ENCODE measurements around the gene KRT31. TPM values are rescaled to one million over a fixed set of nuclear protein-coding genes. Genes with fewer than 3 reads are reported as not detected.

Gene KRT31
- total and polyA plus RNA-seq, 2 donors (not counting 1 experiment from before 2014, with no cell fraction given) = not detected

DNA sequence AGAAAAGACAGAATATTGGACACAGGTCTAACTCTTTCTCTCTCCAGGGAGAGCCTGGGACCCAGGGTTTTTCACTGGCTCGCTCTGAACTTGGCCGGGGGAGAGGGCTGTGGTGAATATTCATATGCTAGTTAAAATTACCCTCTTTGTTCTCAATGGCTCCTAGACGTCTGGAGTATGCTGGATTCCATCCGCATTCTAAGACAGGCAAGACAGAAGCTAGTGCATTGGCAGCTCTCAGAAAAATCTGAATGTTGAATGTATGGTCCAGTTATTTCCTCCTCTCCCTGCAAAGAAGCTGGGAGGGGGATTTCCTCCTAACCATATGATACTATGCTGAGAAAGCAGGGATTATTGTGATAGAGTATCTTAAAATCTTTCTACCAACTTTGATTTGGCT lies 9.7 kb downstream of the KRT31 start:
- H3K27ac ChIP-seq (ENCODE audit: insufficient read depth, low read length) = no peak overlapping the region
- peaks cover 2% of the 10 kb centered on the region for H3K27me3 ChIP-seq (ENCODE audit: control insufficient read depth, insufficient read depth, low read length)
- H3K36me3 ChIP-seq (ENCODE audit: control insufficient read depth, insufficient read depth, low read length) = no peaks in the 10 kb centered on the region
- H3K4me1 ChIP-seq (ENCODE audit: control insufficient read depth, extremely low read depth, insufficient read depth, low read length) = no peaks in the 10 kb centered on the region
- H3K9me3 ChIP-seq (ENCODE audit: control insufficient read depth, insufficient read depth, low read depth, low read length) = no peaks in the 10 kb centered on the region
- TF ChIP-seq EZH2 (IDR thresholded peaks at IDR 0.05; ENCODE audit: low read length, missing control alignments) = no peak
- TF ChIP-seq, protein P1, sequence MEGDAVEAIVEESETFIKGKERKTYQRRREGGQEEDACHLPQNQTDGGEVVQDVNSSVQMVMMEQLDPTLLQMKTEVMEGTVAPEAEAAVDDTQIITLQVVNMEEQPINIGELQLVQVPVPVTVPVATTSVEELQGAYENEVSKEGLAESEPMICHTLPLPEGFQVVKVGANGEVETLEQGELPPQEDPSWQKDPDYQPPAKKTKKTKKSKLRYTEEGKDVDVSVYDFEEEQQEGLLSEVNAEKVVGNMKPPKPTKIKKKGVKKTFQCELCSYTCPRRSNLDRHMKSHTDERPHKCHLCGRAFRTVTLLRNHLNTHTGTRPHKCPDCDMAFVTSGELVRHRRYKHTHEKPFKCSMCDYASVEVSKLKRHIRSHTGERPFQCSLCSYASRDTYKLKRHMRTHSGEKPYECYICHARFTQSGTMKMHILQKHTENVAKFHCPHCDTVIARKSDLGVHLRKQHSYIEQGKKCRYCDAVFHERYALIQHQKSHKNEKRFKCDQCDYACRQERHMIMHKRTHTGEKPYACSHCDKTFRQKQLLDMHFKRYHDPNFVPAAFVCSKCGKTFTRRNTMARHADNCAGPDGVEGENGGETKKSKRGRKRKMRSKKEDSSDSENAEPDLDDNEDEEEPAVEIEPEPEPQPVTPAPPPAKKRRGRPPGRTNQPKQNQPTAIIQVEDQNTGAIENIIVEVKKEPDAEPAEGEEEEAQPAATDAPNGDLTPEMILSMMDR (conservative IDR thresholded peaks at IDR 0.05 in 1 of 2, IDR thresholded peaks at IDR 0.05 in 1 of 2; ENCODE audit: low read depth in 1 of 2, low read length in 2 of 2) = no peak
- no peaks in the 10 kb centered on the region for H3K79me2 ChIP-seq (ENCODE audit: control insufficient read depth, insufficient read depth, low read length)
- no peak overlapping the region for H3K4me2 ChIP-seq (ENCODE audit: extremely low read depth, insufficient read depth, low read length)
- H2AFZ ChIP-seq (ENCODE audit: low read length) = no peak overlapping the region
- no peak overlapping the region for H3K4me3 ChIP-seq (replicated peaks in 1 of 4; ENCODE audit: control extremely low read depth in 1 of 4, insufficient read depth in 1 of 4, low read depth in 3 of 4, low read length in 4 of 4)
- no peak overlapping the region for H3K9ac ChIP-seq (ENCODE audit: insufficient read depth, low read length)
- no peak for DNase-seq (ENCODE audit: low read depth in 2 of 2)
- no peaks in the 10 kb centered on the region for H4K20me1 ChIP-seq (ENCODE audit: control insufficient read depth, extremely low read depth, insufficient read depth, low read length)

- Histone ChIP-seq H3K9me3 (ENCODE audit: control insufficient read depth, insufficient read depth, low read depth, low read length) (no peaks in the 10 kb centered on the region), H3K79me2 (ENCODE audit: control insufficient read depth, insufficient read depth, low read length) (no peaks in the 10 kb centered on the region), H3K27me3 (ENCODE audit: control insufficient read depth, insufficient read depth, low read length) (peaks cover 1% of the 10 kb centered on the region), H3K9ac (ENCODE audit: insufficient read depth, low read length) (no peak overlapping the region), H2AFZ (ENCODE audit: low read length) (no peak overlapping the region), H3K27ac (ENCODE audit: insufficient read depth, low read length) (no peak overlapping the region), H3K4me1 (ENCODE audit: control insufficient read depth, extremely low read depth, insufficient read depth, low read length) (no peaks in the 10 kb centered on the region), H4K20me1 (ENCODE audit: control insufficient read depth, extremely low read depth, insufficient read depth, low read length) (no peaks in the 10 kb centered on the region), H3K4me3 (replicated peaks in 1 of 4; ENCODE audit: control extremely low read depth in 1 of 4, insufficient read depth in 1 of 4, low read depth in 3 of 4, low read length in 4 of 4) (no peak overlapping the region), H3K4me2 (ENCODE audit: extremely low read depth, insufficient read depth, low read length) (no peak overlapping the region), H3K36me3 (ENCODE audit: control insufficient read depth, insufficient read depth, low read length) (no peaks in the 10 kb centered on the region)
- TF ChIP-seq EZH2 (IDR thresholded peaks at IDR 0.05; ENCODE audit: low read length, missing control alignments) = no peak
- TF ChIP-seq, protein P1 (conservative IDR thresholded peaks at IDR 0.05 in 1 of 2, IDR thresholded peaks at IDR 0.05 in 1 of 2; ENCODE audit: low read depth in 1 of 2, low read length in 2 of 2) = no peak
- DNase-seq (ENCODE audit: low read depth in 2 of 2) = no peak
Observed at GRCh38 chr17:41386227-41386626, 11.2 kb downstream of the KRT31 start.

GRCh38 chr17:41383690-41384089 lies 13.7 kb downstream of the KRT31 start:
- TF ChIP-seq, protein P1 (conservative IDR thresholded peaks at IDR 0.05 in 1 of 2, IDR thresholded peaks at IDR 0.05 in 1 of 2; ENCODE audit: low read depth in 1 of 2, low read length in 2 of 2) = no peak
- no peak for TF ChIP-seq EZH2 (IDR thresholded peaks at IDR 0.05; ENCODE audit: low read length, missing control alignments)

More at GRCh38 chr17:41383690-41384089, 13.7 kb downstream of the KRT31 start:
- Histone ChIP-seq H3K4me2 (ENCODE audit: extremely low read depth, insufficient read depth, low read length) (no peak overlapping the region), H3K27me3 (ENCODE audit: control insufficient read depth, insufficient read depth, low read length) (no peaks in the 10 kb centered on the region), H3K36me3 (ENCODE audit: control insufficient read depth, insufficient read depth, low read length) (no peaks in the 10 kb centered on the region), H3K4me3 (replicated peaks in 1 of 4; ENCODE audit: control extremely low read depth in 1 of 4, insufficient read depth in 1 of 4, low read depth in 3 of 4, low read length in 4 of 4) (no peak overlapping the region), H3K27ac (ENCODE audit: insufficient read depth, low read length) (no peak overlapping the region), H3K4me1 (ENCODE audit: control insufficient read depth, extremely low read depth, insufficient read depth, low read length) (peaks cover 2% of the 10 kb centered on the region), H3K9ac (ENCODE audit: insufficient read depth, low read length) (no peak overlapping the region), H3K79me2 (ENCODE audit: control insufficient read depth, insufficient read depth, low read length) (no peaks in the 10 kb centered on the region), H3K9me3 (ENCODE audit: control insufficient read depth, insufficient read depth, low read depth, low read length) (no peaks in the 10 kb centered on the region), H2AFZ (ENCODE audit: low read length) (no peak overlapping the region), H4K20me1 (ENCODE audit: control insufficient read depth, extremely low read depth, insufficient read depth, low read length) (no peaks in the 10 kb centered on the region)
- DNase-seq (ENCODE audit: low read depth in 2 of 2) = no peak
